Erythroblast (primary cell): ENCODE measurements around the gene ZMYM5.

Experiments used
- GATA1 ChIP-seq: IDR thresholded peaks from 2 replicates; pipeline ENCODE4 v1.6.1; 2011; ENCODE audit warnings: low read depth, mild to moderate bottlenecking, control low read depth, low read length, moderate library complexity
- POLR2A ChIP-seq: IDR thresholded peaks from 2 replicates; pipeline ENCODE4 v1.6.1; 2011; ENCODE audit warnings: mild to moderate bottlenecking, low read length

- TF ChIP-seq POLR2A, result peak; percentile 44
- TF ChIP-seq GATA1, result no peak
These were observed 1.4 kb upstream of the ZMYM5 start for GRCh38 chr13:19864746-19865309.
